ENCODE data around the gene FLYWCH1. TPM values are rescaled to one million over a fixed set of nuclear protein-coding genes. Genes with fewer than 3 reads are reported as not detected.

Gene FLYWCH1
- total and polyA plus RNA-seq, 9 of the 15 experiments (the other 6 are each of a cell fraction or from before 2014, with no cell fraction given), result 0.18 to 33.6 (median 11.3) TPM

- TF ChIP-seq MGA (IDR thresholded peaks at IDR 0.05), result peak; percentile 38; the same call in 1 of the 2 replicates
- TF ChIP-seq ZBTB7A (IDR thresholded peaks at IDR 0.05; ENCODE audit: borderline replicate concordance, control insufficient read depth, low read depth, low read length), result peak; percentile 92; the same call in 1 of the 2 replicates
- TF ChIP-seq HMGN3 (IDR thresholded peaks at IDR 0.05; ENCODE audit: borderline replicate concordance, extremely low read depth, insufficient read length, low read depth, low read length), result peak; percentile 79
- no peak for TF ChIP-seq C11orf30 (IDR thresholded peaks at IDR 0.05; ENCODE audit: low read depth)
- peak; percentile 80; the same call in 1 of the 2 replicates for TF ChIP-seq THAP12 (CRISPR knock-in tag; IDR thresholded peaks at IDR 0.05)
- TF ChIP-seq PKNOX1 (IDR thresholded peaks at IDR 0.05), result peak; percentile 96
- TF ChIP-seq POLR2AphosphoS5 (IDR thresholded peaks at IDR 0.05; ENCODE audit: control insufficient read depth, insufficient read depth, low read depth, low read length), result peak; percentile 58
- no peak for TF ChIP-seq ZNF589 (CRISPR knock-in tag; IDR thresholded peaks at IDR 0.05; ENCODE audit: low read depth)
- TF ChIP-seq FOS (IDR thresholded peaks at IDR 0.05; ENCODE audit: extremely low read depth, insufficient read length), result peak; percentile 82
- no peak for TF ChIP-seq TCF3 (CRISPR knock-in tag; IDR thresholded peaks at IDR 0.05)
These were observed 28.9 kb upstream of the FLYWCH1 start, which contains the start of gene FLYWCH2 (continued) for GRCh38 chr16:2882650-2883457.

All from K562 (cell line).